ENCODE results near the gene PHACTR1.

PHACTR1 gene

GRCh38 chr6:12704946-12705345, 11.6 kb upstream of the PHACTR1 start:
- H3K4me3 ChIP-seq (ENCODE audit: control insufficient read depth, low read depth, low read length) = no peak overlapping the region
- DNase-seq (ENCODE audit: low read depth) = no peak
- TF ChIP-seq CTCF (IDR thresholded peaks at IDR 0.05; ENCODE audit: control insufficient read depth, insufficient read depth, low read depth, low read length, missing control alignments) = no peak

- DNase-seq (ENCODE audit: low read depth) = no peak
- H3K4me3 ChIP-seq (ENCODE audit: control insufficient read depth, low read depth, low read length) = no peak overlapping the region
- TF ChIP-seq CTCF (IDR thresholded peaks at IDR 0.05; ENCODE audit: control insufficient read depth, insufficient read depth, low read depth, low read length, missing control alignments) = no peak
These were observed 7.5 kb upstream of the PHACTR1 start for GRCh38 chr6:12709116-12709515.

- no peak for TF ChIP-seq CTCF (IDR thresholded peaks at IDR 0.05; ENCODE audit: control insufficient read depth, insufficient read depth, low read depth, low read length, missing control alignments)
- no peak for DNase-seq (ENCODE audit: low read depth)
These were observed 6.9 kb upstream of the PHACTR1 start for GRCh38 chr6:12709556-12710232.

GRCh38 chr6:12710921-12711320, 5.6 kb upstream of the PHACTR1 start:
- no peak for TF ChIP-seq CTCF (IDR thresholded peaks at IDR 0.05; ENCODE audit: control insufficient read depth, insufficient read depth, low read depth, low read length, missing control alignments)
- no peak for DNase-seq (ENCODE audit: low read depth)

More at GRCh38 chr6:12709556-12710232, 6.9 kb upstream of the PHACTR1 start:
- no peak overlapping the region for H3K4me3 ChIP-seq (ENCODE audit: control insufficient read depth, low read depth, low read length)

GRCh38 chr6:12714022-12714421, 2.5 kb upstream of the PHACTR1 start:
- no peak for TF ChIP-seq CTCF (IDR thresholded peaks at IDR 0.05; ENCODE audit: control insufficient read depth, insufficient read depth, low read depth, low read length, missing control alignments)
- no peak overlapping the region for H3K4me3 ChIP-seq (ENCODE audit: control insufficient read depth, low read depth, low read length)
- DNase-seq (ENCODE audit: low read depth) = no peak

More at GRCh38 chr6:12710921-12711320, 5.6 kb upstream of the PHACTR1 start:
- H3K4me3 ChIP-seq (ENCODE audit: control insufficient read depth, low read depth, low read length) = no peak overlapping the region

- no peak for TF ChIP-seq CTCF (IDR thresholded peaks at IDR 0.05; ENCODE audit: control insufficient read depth, insufficient read depth, low read depth, low read length, missing control alignments)
- no peak for DNase-seq (ENCODE audit: low read depth)
- H3K4me3 ChIP-seq (ENCODE audit: control insufficient read depth, low read depth, low read length) = no peak overlapping the region
These were observed 1.1 kb upstream of the PHACTR1 start for GRCh38 chr6:12715437-12715836.

All from AG09309 (cell line).